MCF 10A (cell line): ENCODE data around the gene MSI2. TPM values are rescaled to one million over a fixed set of nuclear protein-coding genes. Genes with fewer than 3 reads are reported as not detected.

Experiments
- BruUV-seq: library from RNA; stranded (reverse); fragments of 400-500 nt; replicated peaks from 2 replicates; lab custom pipeline; 2021; lab: Mats Ljungman, UMichigan
- CTCF ChIA-PET: fragments of 300-600 bp; sonication (Branson Sonifier 250); formaldehyde crosslinking; extraction: SDS; loops from one replicate; lab custom pipeline; 2021; ENCODE audit warnings: antibody characterized with exemption, inconsistent platforms; lab: Yijun Ruan, JAX
- POLR2A ChIA-PET: fragments of 300-600, 350-650 bp; sonication (Branson Sonifier 250); formaldehyde crosslinking; extraction: SDS; loops from one replicate; lab custom pipeline; 2020; ENCODE audit warnings: antibody characterized with exemption, inconsistent platforms; lab: Yijun Ruan, JAX
- DNase-seq: peaks from one replicate; pipeline ENCODE4 v3.0.0-alpha.2; 2018; ENCODE audit not compliant: unreplicated experiment
- H3K27ac Mint-ChIP-seq: one replicate; pipeline ENCODE4 v1.8.0; 2022; ENCODE audit warnings: mild to moderate bottlenecking, low read depth, mixed read lengths; ENCODE audit not compliant: unreplicated experiment
- H3K27me3 Mint-ChIP-seq: one replicate; pipeline ENCODE4 v1.8.0; 2022; ENCODE audit warnings: mixed read lengths; ENCODE audit not compliant: insufficient read depth, unreplicated experiment
- H3K36me3 Mint-ChIP-seq: one replicate; pipeline ENCODE4 v1.8.0; 2022; ENCODE audit warnings: mild to moderate bottlenecking, moderate library complexity, mixed read lengths; ENCODE audit not compliant: insufficient read depth, unreplicated experiment
- H3K4me1 Mint-ChIP-seq: one replicate; pipeline ENCODE4 v1.8.0; 2022; ENCODE audit warnings: mixed read lengths; ENCODE audit not compliant: insufficient read depth, unreplicated experiment
- H3K4me3 Mint-ChIP-seq: one replicate; pipeline ENCODE4 v1.8.0; 2022; ENCODE audit warnings: mild to moderate bottlenecking, moderate library complexity, mixed read lengths; ENCODE audit not compliant: unreplicated experiment
- H3K9me3 Mint-ChIP-seq: one replicate; pipeline ENCODE4 v1.8.0; 2022; ENCODE audit warnings: mixed read lengths; ENCODE audit not compliant: unreplicated experiment
- intact Hi-C: fragments of 100-400 bp; cut with micrococcal nuclease; formaldehyde crosslinking; loops from 2 replicates; pipeline ENCODE4 v1.14.1; 2022
- total RNA-seq: library from RNA; stranded (reverse); gene quantifications from 2 replicates; pipeline ENCODE4 v1.2.3, GENCODE V29; 2022
- TF ChIP-seq, protein P1 (sequence below): fragments of 200-600 bp; IDR thresholded peaks from one replicate; pipeline ENCODE4 v1.8.0; 2022; ENCODE audit warnings: antibody characterized with exemption, mild to moderate bottlenecking; ENCODE audit not compliant: unreplicated experiment

Gene MSI2
- total RNA-seq, 1 experiment from 2014 or later, result 60.6 TPM

DNA sequence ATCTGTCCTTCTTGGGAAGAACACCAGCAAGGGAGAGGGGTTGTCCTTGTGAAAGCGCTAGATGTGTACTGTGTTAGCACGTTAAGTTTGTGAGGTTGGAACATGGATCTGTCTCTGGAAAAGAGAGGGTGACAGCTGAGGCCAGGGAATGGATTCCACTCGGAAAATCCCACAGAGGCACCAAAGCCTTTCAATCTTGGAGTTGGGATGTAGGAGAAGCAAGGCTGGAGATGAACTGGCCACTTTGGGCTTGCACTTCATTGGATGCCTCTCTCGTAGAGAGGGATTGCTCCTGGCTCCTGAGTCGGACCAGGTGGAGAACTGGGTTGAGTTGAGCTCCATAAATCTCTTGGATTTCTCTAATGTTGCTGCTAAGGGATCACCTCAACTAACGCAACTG is 421.5 kb downstream of the MSI2 start:
- no TSS peak for BruUV-seq
- no peak for DNase-seq
- H3K36me3 Mint-ChIP-seq, result peaks cover 21% of the 10 kb centered on the region
- TF ChIP-seq, protein P1, sequence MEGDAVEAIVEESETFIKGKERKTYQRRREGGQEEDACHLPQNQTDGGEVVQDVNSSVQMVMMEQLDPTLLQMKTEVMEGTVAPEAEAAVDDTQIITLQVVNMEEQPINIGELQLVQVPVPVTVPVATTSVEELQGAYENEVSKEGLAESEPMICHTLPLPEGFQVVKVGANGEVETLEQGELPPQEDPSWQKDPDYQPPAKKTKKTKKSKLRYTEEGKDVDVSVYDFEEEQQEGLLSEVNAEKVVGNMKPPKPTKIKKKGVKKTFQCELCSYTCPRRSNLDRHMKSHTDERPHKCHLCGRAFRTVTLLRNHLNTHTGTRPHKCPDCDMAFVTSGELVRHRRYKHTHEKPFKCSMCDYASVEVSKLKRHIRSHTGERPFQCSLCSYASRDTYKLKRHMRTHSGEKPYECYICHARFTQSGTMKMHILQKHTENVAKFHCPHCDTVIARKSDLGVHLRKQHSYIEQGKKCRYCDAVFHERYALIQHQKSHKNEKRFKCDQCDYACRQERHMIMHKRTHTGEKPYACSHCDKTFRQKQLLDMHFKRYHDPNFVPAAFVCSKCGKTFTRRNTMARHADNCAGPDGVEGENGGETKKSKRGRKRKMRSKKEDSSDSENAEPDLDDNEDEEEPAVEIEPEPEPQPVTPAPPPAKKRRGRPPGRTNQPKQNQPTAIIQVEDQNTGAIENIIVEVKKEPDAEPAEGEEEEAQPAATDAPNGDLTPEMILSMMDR, result no peak
- no peaks in the 10 kb centered on the region for H3K4me1 Mint-ChIP-seq
- no peak overlapping the region for H3K27ac Mint-ChIP-seq
- CTCF ChIA-PET, result interaction anchor here (0.6 to 1.9 kb wide), 3 partner anchors 22 to 435 kb away, joined by 3 to 4 read pairs (median 4); no protein-coding TSS in a partner anchor
- no peaks in the 10 kb centered on the region for H3K9me3 Mint-ChIP-seq
- no peaks in the 10 kb centered on the region for H3K27me3 Mint-ChIP-seq
- intact Hi-C loops, result no loop called here
- H3K4me3 Mint-ChIP-seq, result no peak overlapping the region
- POLR2A ChIA-PET, result no interaction called here

DNA sequence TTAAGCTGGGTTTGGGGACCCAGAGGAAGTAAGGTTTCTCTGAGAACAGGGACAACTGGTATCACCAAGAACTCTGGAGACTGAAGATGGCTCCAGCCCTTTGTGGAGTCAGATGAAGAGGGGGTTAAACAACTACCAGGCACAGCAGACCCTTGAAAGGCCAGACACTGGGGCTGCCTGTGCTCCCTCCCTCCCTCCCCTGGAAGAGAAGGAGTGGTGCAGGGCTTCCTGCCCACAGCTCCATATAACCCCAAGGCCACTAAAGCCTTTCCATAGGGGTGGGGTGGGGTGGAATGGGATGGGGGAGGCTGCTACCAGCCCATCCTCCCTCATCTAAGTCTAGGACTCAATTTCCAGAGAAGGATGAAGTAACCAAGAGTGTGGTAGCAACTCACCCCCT is 422.1 kb downstream of the MSI2 start:
- H3K4me3 Mint-ChIP-seq, result no peak overlapping the region
- H3K36me3 Mint-ChIP-seq, result peaks cover 27% of the 10 kb centered on the region
- H3K27ac Mint-ChIP-seq, result no peak overlapping the region
- no peaks in the 10 kb centered on the region for H3K9me3 Mint-ChIP-seq
- no peaks in the 10 kb centered on the region for H3K27me3 Mint-ChIP-seq
- TF ChIP-seq, protein P1, result no peak
- no TSS peak for BruUV-seq
- intact Hi-C loops, result no loop called here
- no peaks in the 10 kb centered on the region for H3K4me1 Mint-ChIP-seq
- POLR2A ChIA-PET, result no interaction called here
- DNase-seq, result no peak
- CTCF ChIA-PET, result interaction anchor here (1.2 to 1.9 kb wide), 2 partner anchors 80 to 435 kb away, joined by 4 read pairs; no protein-coding TSS in a partner anchor

DNA sequence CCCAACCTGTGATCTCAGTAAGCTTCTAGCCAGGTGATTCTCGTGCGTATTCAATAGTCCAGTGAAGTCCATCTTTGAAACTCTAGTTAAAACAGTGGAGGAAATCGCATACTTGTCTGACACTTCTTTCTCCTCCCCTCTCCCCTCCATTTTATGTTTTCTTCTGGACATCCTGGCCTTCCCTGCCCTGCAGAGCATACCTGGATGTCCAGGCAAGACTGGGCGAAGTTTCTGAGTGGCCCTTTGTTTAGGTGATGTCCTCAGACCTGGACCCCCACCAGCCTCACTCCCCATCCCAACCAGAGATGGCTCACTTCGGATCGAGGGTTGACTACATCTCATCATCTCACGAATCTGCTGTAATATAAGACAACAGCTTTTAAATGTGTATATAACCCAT is 423.0 kb downstream of the MSI2 start:
- TF ChIP-seq, protein P1, result no peak
- intact Hi-C loops, result no loop called here
- no peak for DNase-seq
- H3K27me3 Mint-ChIP-seq, result no peaks in the 10 kb centered on the region
- peaks cover 33% of the 10 kb centered on the region for H3K36me3 Mint-ChIP-seq
- H3K9me3 Mint-ChIP-seq, result no peaks in the 10 kb centered on the region
- no peak overlapping the region for H3K27ac Mint-ChIP-seq
- BruUV-seq, result no TSS peak
- CTCF ChIA-PET, result interaction anchor here (0.7 to 0.8 kb wide), 2 partner anchors 8 to 29 kb away, joined by 3 read pairs; no protein-coding TSS in a partner anchor
- no peaks in the 10 kb centered on the region for H3K4me1 Mint-ChIP-seq
- no peak overlapping the region for H3K4me3 Mint-ChIP-seq
- POLR2A ChIA-PET, result no interaction called here

DNA sequence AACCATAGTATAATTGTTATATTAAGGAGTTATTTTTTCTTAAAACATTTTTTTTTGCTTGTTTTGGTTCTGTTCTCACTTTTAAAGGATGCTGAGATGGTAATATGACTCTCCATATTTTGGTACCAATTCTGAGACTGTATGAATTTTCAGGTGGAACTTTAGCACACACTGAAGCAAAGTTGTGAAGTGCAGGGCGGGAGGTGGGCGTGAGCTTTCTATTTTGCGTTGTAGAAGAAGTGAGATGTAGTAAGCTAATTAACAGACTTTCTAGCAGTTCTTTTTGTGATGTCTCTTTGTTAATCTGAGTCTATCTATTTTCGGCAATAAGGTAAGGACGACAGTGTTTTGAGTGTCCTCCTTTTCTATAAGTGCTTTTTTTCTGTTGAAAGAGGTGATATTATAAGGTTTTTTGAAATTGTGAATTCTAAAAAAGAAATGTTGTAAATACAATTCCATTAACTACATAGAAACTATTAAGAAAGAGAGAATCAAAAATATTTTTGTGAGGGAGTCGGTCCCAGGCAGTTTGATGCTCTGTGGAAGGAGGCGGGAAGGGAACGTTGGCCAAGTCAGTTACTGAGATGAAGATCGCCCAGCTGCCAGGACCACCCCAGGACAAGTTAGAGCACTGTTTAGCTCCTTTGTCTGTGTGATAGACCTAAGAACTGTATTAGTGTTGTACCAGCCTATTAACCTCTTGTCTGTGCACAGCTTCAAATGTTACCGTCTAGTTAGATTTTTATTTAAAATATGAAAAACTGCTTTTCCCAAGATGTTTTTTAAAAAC is 423.8 kb downstream of the MSI2 start:
- no peak overlapping the region for H3K27ac Mint-ChIP-seq
- ChIA-PET POLR2A (no interaction called here), CTCF (interaction anchor here (0.8 kb wide), 1 partner anchor 8 kb away, joined by 3 read pairs; no protein-coding TSS in a partner anchor)
- intact Hi-C loops, result no loop called here
- H3K36me3 Mint-ChIP-seq, result peaks cover 32% of the 10 kb centered on the region
- H3K4me3 Mint-ChIP-seq, result no peak overlapping the region
- TF ChIP-seq, protein P1, result no peak
- no peak for DNase-seq
- no TSS peak for BruUV-seq
- H3K4me1 Mint-ChIP-seq, result no peaks in the 10 kb centered on the region
- no peaks in the 10 kb centered on the region for H3K9me3 Mint-ChIP-seq
- no peaks in the 10 kb centered on the region for H3K27me3 Mint-ChIP-seq
